Glutamatergic neuron (in vitro differentiated cells): ENCODE results near the gene ZNF101. TPM values are rescaled to one million over a fixed set of nuclear protein-coding genes. Genes with fewer than 3 reads are reported as not detected.

Experiments used
- DNase-seq: peaks from one replicate; pipeline ENCODE4 v3.0.0; 2022
- H3K27ac Mint-ChIP-seq: one replicate; pipeline ENCODE4 v1.8.0; 2020; ENCODE audit warnings: mild to moderate bottlenecking, mixed read lengths, inconsistent platforms; ENCODE audit not compliant: unreplicated experiment
- H3K27me3 Mint-ChIP-seq: one replicate; pipeline ENCODE4 v1.8.0; 2020; ENCODE audit warnings: mild to moderate bottlenecking, moderate library complexity, mixed read lengths, inconsistent platforms; ENCODE audit not compliant: unreplicated experiment
- H3K36me3 Mint-ChIP-seq: one replicate; pipeline ENCODE4 v1.8.0; 2020; ENCODE audit warnings: mild to moderate bottlenecking, mixed read lengths, inconsistent platforms; ENCODE audit not compliant: unreplicated experiment
- H3K4me1 Mint-ChIP-seq: one replicate; pipeline ENCODE4 v1.8.0; 2020; ENCODE audit warnings: mild to moderate bottlenecking, low read depth, mixed read lengths, inconsistent platforms; ENCODE audit not compliant: unreplicated experiment
- H3K4me3 Mint-ChIP-seq: one replicate; pipeline ENCODE4 v1.8.0; 2020; ENCODE audit warnings: mild to moderate bottlenecking, mixed read lengths, inconsistent platforms; ENCODE audit not compliant: unreplicated experiment
- H3K9me3 Mint-ChIP-seq: one replicate; pipeline ENCODE4 v1.8.0; 2020; ENCODE audit warnings: mild to moderate bottlenecking, moderate library complexity, mixed read lengths, inconsistent platforms; ENCODE audit not compliant: unreplicated experiment
- total RNA-seq: library from RNA; stranded (reverse); fragmentation: NEBNext Ultra II Directional; extraction: Animal tissue kit (Norgen Biotek cat#: 25700); gene quantifications from one replicate; pipeline ENCODE4 v1.2.1, GENCODE V29; 2021; ENCODE audit not compliant: unreplicated experiment
- TF ChIP-seq, protein P1 (sequence below): fragments of 200-600 bp; sonication (generic); IDR thresholded peaks from one replicate; pipeline ENCODE4 v1.5.0; 2021; ENCODE audit not compliant: partially characterized antibody, unreplicated experiment

ZNF101 gene
- total RNA-seq, 1 donor from 2014 or later = 8.0 TPM

DNA sequence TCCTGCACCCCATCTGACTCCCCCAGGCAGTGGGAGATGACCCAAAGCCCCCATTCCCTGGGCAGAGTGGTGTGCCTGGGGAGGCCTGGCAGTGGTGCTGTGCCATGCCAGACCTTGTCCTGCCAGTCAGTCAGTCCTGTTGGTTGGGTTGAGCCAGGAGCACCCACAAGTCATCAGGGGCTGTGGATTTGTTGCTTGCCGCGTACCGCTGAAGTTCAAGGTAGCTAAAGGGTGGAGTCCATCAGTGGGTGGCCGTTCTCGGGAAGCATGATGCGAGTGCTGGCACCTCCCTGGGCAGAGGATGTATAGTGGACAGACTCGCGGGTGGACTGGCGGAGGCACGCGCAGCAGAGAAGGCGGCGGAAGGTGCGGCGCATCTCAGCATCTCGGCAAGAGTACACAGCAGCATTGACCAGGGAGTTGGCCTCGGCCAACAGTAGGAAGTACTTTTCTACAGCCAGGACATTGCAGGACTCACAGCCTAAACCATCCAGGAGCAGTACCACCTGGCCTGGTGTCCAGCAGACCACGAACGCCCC lies 44.5 kb upstream of the ZNF101 start:
- TF ChIP-seq, protein P1, sequence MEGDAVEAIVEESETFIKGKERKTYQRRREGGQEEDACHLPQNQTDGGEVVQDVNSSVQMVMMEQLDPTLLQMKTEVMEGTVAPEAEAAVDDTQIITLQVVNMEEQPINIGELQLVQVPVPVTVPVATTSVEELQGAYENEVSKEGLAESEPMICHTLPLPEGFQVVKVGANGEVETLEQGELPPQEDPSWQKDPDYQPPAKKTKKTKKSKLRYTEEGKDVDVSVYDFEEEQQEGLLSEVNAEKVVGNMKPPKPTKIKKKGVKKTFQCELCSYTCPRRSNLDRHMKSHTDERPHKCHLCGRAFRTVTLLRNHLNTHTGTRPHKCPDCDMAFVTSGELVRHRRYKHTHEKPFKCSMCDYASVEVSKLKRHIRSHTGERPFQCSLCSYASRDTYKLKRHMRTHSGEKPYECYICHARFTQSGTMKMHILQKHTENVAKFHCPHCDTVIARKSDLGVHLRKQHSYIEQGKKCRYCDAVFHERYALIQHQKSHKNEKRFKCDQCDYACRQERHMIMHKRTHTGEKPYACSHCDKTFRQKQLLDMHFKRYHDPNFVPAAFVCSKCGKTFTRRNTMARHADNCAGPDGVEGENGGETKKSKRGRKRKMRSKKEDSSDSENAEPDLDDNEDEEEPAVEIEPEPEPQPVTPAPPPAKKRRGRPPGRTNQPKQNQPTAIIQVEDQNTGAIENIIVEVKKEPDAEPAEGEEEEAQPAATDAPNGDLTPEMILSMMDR = no peak
- H3K4me1 Mint-ChIP-seq = peaks cover 29% of the 10 kb centered on the region
- peaks cover 24% of the 10 kb centered on the region for H3K9me3 Mint-ChIP-seq
- H3K36me3 Mint-ChIP-seq = no peaks in the 10 kb centered on the region
- peak overlapping the region; percentile 65 for H3K4me3 Mint-ChIP-seq
- H3K27ac Mint-ChIP-seq = peak overlapping the region; percentile 33
- H3K27me3 Mint-ChIP-seq = peaks cover 20% of the 10 kb centered on the region
- no peak for DNase-seq

DNA sequence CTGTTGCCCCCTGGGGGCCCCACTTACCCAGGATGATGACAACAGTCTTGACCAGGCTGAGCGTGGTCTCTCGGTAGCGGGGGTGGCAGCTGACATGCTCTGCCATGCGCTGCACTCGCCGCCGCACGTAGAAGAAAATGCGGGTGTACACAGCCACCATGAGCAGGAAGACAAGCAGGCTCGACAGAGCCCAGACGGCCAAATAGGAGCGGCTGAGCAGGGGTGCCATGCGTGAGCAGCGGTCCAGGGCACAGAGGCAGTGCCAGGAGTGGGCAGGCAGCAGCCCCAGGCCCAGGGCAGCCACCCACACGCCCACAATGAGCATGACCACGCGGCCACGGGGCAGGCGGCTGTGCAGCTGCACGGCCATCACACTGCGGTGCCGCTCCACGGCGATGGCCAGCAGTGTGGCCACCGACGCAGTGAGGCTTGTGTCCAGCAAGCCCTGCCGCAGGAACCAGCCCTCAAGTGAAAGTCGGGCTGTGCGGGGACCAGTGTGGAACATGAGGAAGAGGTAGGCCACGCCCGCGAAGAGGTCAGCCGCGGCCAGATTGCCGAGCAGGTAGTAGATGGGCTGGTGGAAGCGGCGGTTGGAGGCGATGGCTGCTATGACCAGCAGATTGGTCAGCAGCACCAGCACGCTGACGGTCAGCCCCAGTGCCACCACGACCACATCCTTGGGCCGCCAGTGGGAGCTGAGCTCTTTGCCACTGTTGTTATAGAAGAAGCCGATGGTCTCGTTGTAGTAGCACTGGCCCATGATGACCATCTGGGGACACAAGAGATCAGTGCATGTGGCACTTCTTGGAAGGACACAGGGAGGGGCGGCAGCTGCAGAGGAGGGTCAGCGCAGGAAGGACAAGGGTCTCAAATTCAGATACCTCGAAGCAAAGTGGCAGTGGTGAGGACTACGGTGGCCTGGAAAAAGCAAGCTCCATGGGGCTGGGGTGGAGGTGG lies 41.8 kb upstream of the ZNF101 start:
- Mint-ChIP-seq H3K9me3 (peaks cover 21% of the 10 kb centered on the region), H3K4me1 (peaks cover 23% of the 10 kb centered on the region), H3K36me3 (no peaks in the 10 kb centered on the region), H3K27me3 (peaks cover 16% of the 10 kb centered on the region), H3K4me3 (peak overlapping the region; percentile 93), H3K27ac (peak overlapping the region; percentile 100)
- TF ChIP-seq, protein P1 = no peak
- no peak for DNase-seq

DNA sequence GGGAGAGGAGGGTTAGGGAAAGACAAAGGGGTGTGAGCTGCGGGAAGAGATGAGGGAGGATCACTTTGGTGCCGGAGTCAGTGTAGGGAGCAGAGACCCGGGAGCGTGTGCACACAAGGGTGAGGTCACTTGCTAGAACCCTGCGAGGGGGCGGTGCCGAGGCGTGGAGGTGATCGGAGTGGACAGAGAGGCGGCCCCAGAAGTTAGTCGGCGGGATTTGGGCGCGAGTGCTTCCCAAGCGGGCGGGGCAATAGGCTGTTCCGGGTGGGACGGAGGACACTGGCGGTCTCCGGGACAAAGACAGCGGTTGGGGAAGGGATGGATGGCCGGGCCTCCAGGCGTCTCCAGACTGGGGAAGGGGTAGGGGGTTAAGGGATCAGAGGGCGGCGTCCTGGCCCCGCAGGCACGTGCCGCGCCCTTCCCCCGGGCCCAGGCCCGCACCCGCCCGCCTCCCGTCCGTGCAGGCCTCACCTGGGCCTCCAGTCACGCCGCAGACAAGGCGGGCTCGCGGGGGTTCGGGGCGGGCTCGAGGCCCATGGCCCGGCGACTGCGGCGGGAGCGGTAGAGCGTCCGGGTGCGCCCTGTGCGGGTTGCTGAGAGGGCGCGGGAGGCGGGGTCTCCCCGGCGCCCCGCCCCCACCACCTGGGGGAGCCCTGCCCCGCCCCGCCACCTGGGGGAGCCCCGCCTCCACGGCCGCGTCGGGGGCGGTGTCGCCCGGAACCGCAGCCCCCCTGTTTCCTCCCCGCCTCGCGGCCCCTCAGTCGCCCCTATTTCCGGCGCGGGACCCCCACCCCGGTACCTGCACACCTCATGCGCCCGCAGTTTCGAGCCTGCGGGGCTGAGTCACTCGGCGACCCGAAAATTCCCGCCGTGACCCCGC lies 40.8 kb upstream of the ZNF101 start, which contains the start of gene LPAR2:
Gene LPAR2 (minus strand): TSS at position 600 of the 880 bp plus-strand sequence. CDS start 945 bp downstream, outside the sequence.
- H3K27ac Mint-ChIP-seq = peak within 1 kb of the TSS; percentile 100
- TF ChIP-seq, protein P1 = no peak
- peak; percentile 91 for DNase-seq
- H3K27me3 Mint-ChIP-seq = peaks cover 17% of the 10 kb centered on the region
- H3K9me3 Mint-ChIP-seq = peaks cover 24% of the 10 kb centered on the region
- peaks cover 4% of the 10 kb centered on the region for H3K36me3 Mint-ChIP-seq
- peaks cover 23% of the 10 kb centered on the region for H3K4me1 Mint-ChIP-seq
- H3K4me3 Mint-ChIP-seq = peak within 1 kb of the TSS; percentile 93

DNA sequence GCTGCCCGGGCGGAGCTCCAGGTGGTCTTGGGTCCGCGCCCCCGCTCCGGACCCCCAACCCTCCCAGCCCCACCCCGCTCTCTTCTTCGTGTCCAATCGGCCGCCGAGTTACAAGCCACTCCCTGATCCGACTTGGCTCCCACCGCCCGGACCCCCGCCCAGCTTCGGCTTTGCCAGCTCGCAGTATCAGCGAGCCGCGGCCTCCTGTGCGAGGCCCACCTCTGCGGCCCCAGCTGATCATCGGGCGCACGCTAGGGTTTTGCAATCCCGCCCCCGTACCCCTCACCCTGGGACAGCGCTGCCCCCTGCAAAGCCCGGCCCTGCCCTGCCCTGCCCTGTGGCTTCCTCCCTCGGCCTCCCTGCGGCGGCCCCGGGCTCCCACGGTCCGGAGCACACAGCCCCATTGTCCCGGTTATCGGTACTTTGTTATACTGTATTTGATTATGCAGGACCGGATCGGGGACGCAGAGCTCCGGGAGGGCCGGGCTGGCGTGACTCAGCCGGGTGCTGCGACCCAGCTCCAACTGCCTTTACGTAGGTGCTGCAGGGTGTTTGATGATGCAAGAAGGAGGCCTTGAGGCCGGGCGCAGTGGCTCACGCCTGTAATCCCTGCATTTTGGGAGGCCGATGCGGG lies 40.0 kb upstream of the ZNF101 start:
- Mint-ChIP-seq H3K4me3 (peak overlapping the region; percentile 80), H3K27me3 (peaks cover 20% of the 10 kb centered on the region), H3K27ac (peak overlapping the region; percentile 97), H3K36me3 (peaks cover 11% of the 10 kb centered on the region), H3K9me3 (peaks cover 24% of the 10 kb centered on the region), H3K4me1 (peaks cover 20% of the 10 kb centered on the region)
- DNase-seq = peak; percentile 94
- TF ChIP-seq, protein P1 = no peak
